Testis (tissue), 3 donors: ENCODE results near the gene INF2. TPM values are rescaled to one million over a fixed set of nuclear protein-coding genes. Genes with fewer than 3 reads are reported as not detected.

Experiments used
- DNase-seq: peaks from one replicate; pipeline ENCODE4 v3.0.0-alpha.2; 2019
- H3K27ac ChIP-seq, 2 donors: fragments of 200-600 bp; sonication (generic); one replicate each; pipeline ENCODE4 v1.5.1; 2019
- H3K27me3 ChIP-seq: fragments of 200-600 bp; sonication (generic); one replicate; pipeline ENCODE4 v1.5.1; 2019
- H3K36me3 ChIP-seq: fragments of 200-600 bp; sonication (generic); one replicate; pipeline ENCODE4 v1.5.1; 2017; ENCODE audit warnings: low read depth; ENCODE audit errors: missing control alignments
- H3K4me1 ChIP-seq: fragments of 200-600 bp; sonication (generic); one replicate; pipeline ENCODE4 v1.5.1; 2019
- H3K4me3 ChIP-seq, 2 donors: fragments of 200-600 bp; sonication (generic); one replicate each; pipeline ENCODE4 v1.5.1; 2017 to 2019
- H3K9me3 ChIP-seq: fragments of 200-600 bp; sonication (generic); one replicate; pipeline ENCODE4 v1.5.1; 2017
- CTCF ChIP-seq, 3 experiments: fragments of 450-650 bp in 2 of 3; fragments of 200-600 bp in 1 of 3; sonication (generic) in 1 of 3; IDR thresholded peaks; one replicate each; pipeline ENCODE4 v1.5.1; 2016 to 2019; ENCODE audit warnings: antibody characterized with exemption in 3 of 3, mild to moderate bottlenecking in 2 of 3, moderate library complexity in 1 of 3
- POLR2A ChIP-seq: fragments of 450-650 bp; IDR thresholded peaks from one replicate; pipeline ENCODE4 v1.6.1; 2017; ENCODE audit warnings: antibody characterized with exemption, mild to moderate bottlenecking, moderate library complexity
- WGBS, 2 donors: methylation state at CpG; one replicate each; pipeline ENCODE4 v1.1.5; 2018; 5-methylcytosine and 5-hydroxymethylcytosine counted together
- intact Hi-C: fragments of 100-400 bp; cut with DNase I; formaldehyde crosslinking; loops from one replicate; pipeline ENCODE4 v1.15.1; 2023; ENCODE audit warnings: low total_unique reads
- polyA plus RNA-seq: library from polyadenylated mRNA; stranded (reverse); fragments of 350-450 nt; fragmentation: Illumina TruSeq; extraction: RNeasy Lipid Tissue Mini Kit (QIAGEN cat#74804); gene quantifications from one replicate; pipeline ENCODE4 v1.2.3, GENCODE V29; 2014; ENCODE audit warnings: low read depth, low replicate concordance; ENCODE audit not compliant: insufficient read depth
- total RNA-seq, 2 donors: library from RNA; depleted of rRNA; stranded (reverse); fragments of >200 nt; gene quantifications; one replicate each; pipeline ENCODE4 v1.2.3, GENCODE V29; 2016

INF2 gene
- total and polyA plus RNA-seq, 3 donors from 2014 or later = 50.5 to 328 (median 244) TPM

GRCh38 chr14:104694475-104694950 lies 5.1 kb downstream of the INF2 start:
- H3K4me1 ChIP-seq = peaks cover 83% of the 10 kb centered on the region
- 46% methylated on average over 15 of the region's 15 CpGs; no CpG with 5 or more reads in 1 of the 2 donors for WGBS, 2 donors
- peak overlapping the region; percentile 53 to 56 for H3K27ac ChIP-seq
- peak; percentile 86 for DNase-seq
- no peaks in the 10 kb centered on the region for H3K9me3 ChIP-seq
- no peaks in the 10 kb centered on the region for H3K36me3 ChIP-seq
- no peak overlapping the region for H3K4me3 ChIP-seq
- H3K27me3 ChIP-seq = no peaks in the 10 kb centered on the region
- intact Hi-C loops = no loop called here
- no peak for TF ChIP-seq POLR2A
- TF ChIP-seq CTCF (IDR thresholded peaks at IDR 0.05) = no peak

GRCh38 chr14:104694991-104695659 lies 5.7 kb downstream of the INF2 start:
- peak overlapping the region; percentile 53 to 56 for H3K27ac ChIP-seq
- H3K4me1 ChIP-seq = peaks cover 87% of the 10 kb centered on the region
- intact Hi-C loops = no loop called here
- H3K9me3 ChIP-seq = no peaks in the 10 kb centered on the region
- no peaks in the 10 kb centered on the region for H3K36me3 ChIP-seq
- no peak for DNase-seq
- H3K4me3 ChIP-seq = no peak overlapping the region
- WGBS, 2 donors = 20 to 44% methylated on average over 1 to 19 of the region's 19 CpGs
- H3K27me3 ChIP-seq = no peaks in the 10 kb centered on the region
- TF ChIP-seq CTCF (IDR thresholded peaks at IDR 0.05) (no peak), POLR2A (no peak)

GRCh38 chr14:104695660-104696000 lies 6.2 kb downstream of the INF2 start:
- intact Hi-C loops = no loop called here
- no peak overlapping the region for H3K4me3 ChIP-seq
- H3K36me3 ChIP-seq = no peaks in the 10 kb centered on the region
- H3K27ac ChIP-seq = peak overlapping the region; percentile 53 to 56
- DNase-seq = no peak
- no peaks in the 10 kb centered on the region for H3K9me3 ChIP-seq
- WGBS, 2 donors = 63 to 65% methylated on average over 6 of the region's 6 CpGs
- H3K4me1 ChIP-seq = peaks cover 84% of the 10 kb centered on the region
- H3K27me3 ChIP-seq = no peaks in the 10 kb centered on the region
- no peak for TF ChIP-seq POLR2A
- TF ChIP-seq CTCF (IDR thresholded peaks at IDR 0.05) = no peak

GRCh38 chr14:104696671-104697316 lies 7.4 kb downstream of the INF2 start:
- WGBS, 2 donors = 70 to 73% methylated on average over 8 to 14 of the region's 14 CpGs
- intact Hi-C loops = no loop called here
- H3K4me1 ChIP-seq = peaks cover 85% of the 10 kb centered on the region

More at GRCh38 chr14:104696671-104697316, 7.4 kb downstream of the INF2 start:
- Histone ChIP-seq H3K27ac (peak overlapping the region; percentile 53 to 63), H3K27me3 (no peaks in the 10 kb centered on the region), H3K9me3 (no peaks in the 10 kb centered on the region), H3K4me3 (no peak overlapping the region), H3K36me3 (no peaks in the 10 kb centered on the region)
- TF ChIP-seq CTCF (IDR thresholded peaks at IDR 0.05) = no peak
- TF ChIP-seq POLR2A = no peak
- DNase-seq = no peak
